HG03045 (cell line): ENCODE measurements around the gene UBR2.
"Not testable (repeated sequence)": the region's sequence is repeated elsewhere in the genome, so short reads cannot be mapped to it uniquely, and the experiment has no call there.

ENCODE experiments used
- ATAC-seq: cut with Tn5 transposase; IDR thresholded peaks from one replicate; pipeline ENCODE4 v1.9.1; 2021; ENCODE audit warnings: mild to moderate bottlenecking, moderate library complexity; ENCODE audit not compliant: unreplicated experiment

UBR2 gene

GRCh38 chr6:42552380-42552779, 11.4 kb upstream of the UBR2 start:
- ATAC-seq: no peak

GRCh38 chr6:42555477-42556457, 8.1 kb upstream of the UBR2 start:
- no peak for ATAC-seq

- ATAC-seq: no peak
Observed at GRCh38 chr6:42556462-42556861, 7.4 kb upstream of the UBR2 start.

- ATAC-seq: not testable (repeated sequence)
Observed at GRCh38 chr6:42559276-42559675, 4.6 kb upstream of the UBR2 start.

GRCh38 chr6:42561986-42562385, 1.8 kb upstream of the UBR2 start:
- ATAC-seq: no peak

- ATAC-seq: no peak
Observed at GRCh38 chr6:42562788-42563405, 932 bp upstream of the UBR2 start.

- no peak for ATAC-seq
Observed at GRCh38 chr6:42564506-42564825, 637 bp downstream of the UBR2 start.

GRCh38 chr6:42565823-42566613, 2.2 kb downstream of the UBR2 start:
- ATAC-seq: no peak

- no peak for ATAC-seq
Observed at GRCh38 chr6:42566614-42567208, 2.9 kb downstream of the UBR2 start.

GRCh38 chr6:42567237-42567636, 3.4 kb downstream of the UBR2 start:
- not testable (repeated sequence) for ATAC-seq

- no peak for ATAC-seq
Observed at GRCh38 chr6:42569102-42570028, 5.5 kb downstream of the UBR2 start.

- ATAC-seq: no peak
Observed at GRCh38 chr6:42571611-42572342, 7.9 kb downstream of the UBR2 start.

GRCh38 chr6:42572523-42572922, 8.7 kb downstream of the UBR2 start:
- peak; percentile 75 for ATAC-seq

- not testable (repeated sequence) for ATAC-seq
Observed at GRCh38 chr6:42576538-42576937, 12.7 kb downstream of the UBR2 start.

- ATAC-seq: no peak
Observed at GRCh38 chr6:42598300-42598699, 34.5 kb downstream of the UBR2 start.

- ATAC-seq: no peak
Observed at GRCh38 chr6:42599558-42599957, 35.7 kb downstream of the UBR2 start.

- no peak for ATAC-seq
Observed at GRCh38 chr6:42604150-42604549, 40.3 kb downstream of the UBR2 start.

- ATAC-seq: not testable (repeated sequence)
Observed at GRCh38 chr6:42604699-42605098, 40.9 kb downstream of the UBR2 start.

GRCh38 chr6:42610416-42610815, 46.6 kb downstream of the UBR2 start:
- no peak for ATAC-seq
